Neural cell (in vitro differentiated cells): ENCODE data around the gene UBE3B. TPM values are rescaled to one million over a fixed set of nuclear protein-coding genes. Genes with fewer than 3 reads are reported as not detected.
A peak's percentile ranks its signal among the peaks of the same experiment; 100 is the strongest.

ENCODE experiments used
- H2AFZ ChIP-seq: fragments of 200-600, 300-800 bp; sonication (generic), shearing (Covaris generic); 2 replicates; pipeline ENCODE4 v1.6.0; 2014; ENCODE audit warnings: low read depth, mild to moderate bottlenecking, antibody characterized with exemption, low read length, moderate library complexity
- H3F3A ChIP-seq: fragments of 200-600 bp; shearing (Covaris generic); 2 replicates; pipeline ENCODE4 v1.6.1; 2016; ENCODE audit warnings: mild to moderate bottlenecking, moderate library complexity, mixed read lengths, antibody characterized with exemption, low read length; ENCODE audit not compliant: insufficient read depth, poor library complexity, severe bottlenecking
- H3K27ac ChIP-seq: fragments of 200-600, 300-800 bp; sonication (generic), shearing (Covaris generic); 2 replicates; pipeline ENCODE4 v1.5.1; 2014; ENCODE audit warnings: mild to moderate bottlenecking, low read length, moderate library complexity
- H3K27me3 ChIP-seq: fragments of 300-800, 200-600 bp; sonication (generic), shearing (Covaris generic); 2 replicates; pipeline ENCODE4 v1.6.0; 2014; ENCODE audit warnings: mild to moderate bottlenecking, low read depth, low read length, moderate library complexity; ENCODE audit not compliant: insufficient read depth
- H3K36me3 ChIP-seq: fragments of 300-800, 200-600 bp; sonication (generic), shearing (Covaris generic); 2 replicates; pipeline ENCODE4 v1.5.1; 2014; ENCODE audit warnings: mild to moderate bottlenecking, antibody characterized with exemption, low read length, moderate library complexity; ENCODE audit not compliant: insufficient read depth
- H3K4me2 ChIP-seq: fragments of 300-800, 200-600 bp; sonication (generic), shearing (Covaris generic); 2 replicates; pipeline ENCODE4 v1.6.0; 2014; ENCODE audit warnings: mild to moderate bottlenecking, low read length
- H3K4me3 ChIP-seq: fragments of 300-800, 200-600 bp; sonication (generic), shearing (Covaris generic); 2 replicates; pipeline ENCODE4 v1.5.1; 2014; ENCODE audit warnings: mild to moderate bottlenecking, low read length, moderate library complexity
- H3K79me2 ChIP-seq: fragments of 200-600 bp; shearing (Covaris generic); replicated peaks from 2 replicates; pipeline ENCODE4 v1.6.0; 2014; ENCODE audit warnings: mild to moderate bottlenecking, low read length, moderate library complexity; ENCODE audit not compliant: insufficient read depth
- H3K9ac ChIP-seq: fragments of 300-800, 200-600 bp; sonication (generic), shearing (Covaris generic); 2 replicates; pipeline ENCODE4 v1.6.1; 2016; ENCODE audit warnings: mild to moderate bottlenecking, low read length, mixed read lengths
- H3K9me2 ChIP-seq: fragments of 200-600 bp; shearing (Covaris generic); 2 replicates; pipeline ENCODE4 v1.6.1; 2016; ENCODE audit warnings: mild to moderate bottlenecking, low read length, mixed read lengths; ENCODE audit not compliant: insufficient read depth
- H3K9me3 ChIP-seq: fragments of 200-600, 300-800 bp; sonication (generic), shearing (Covaris generic); 2 replicates; pipeline ENCODE4 v1.6.1; 2016; ENCODE audit warnings: mild to moderate bottlenecking, mixed run types, low read length, moderate library complexity, mixed read lengths
- H4K20me1 ChIP-seq: fragments of 200-600 bp; shearing (Covaris generic); 2 replicates; pipeline ENCODE4 v1.6.1; 2016; ENCODE audit warnings: mild to moderate bottlenecking, mixed run types; ENCODE audit not compliant: insufficient read depth
- EP300 ChIP-seq: fragments of 450-650 bp; conservative IDR thresholded peaks from 2 replicates; pipeline ENCODE4 v1.6.1; 2014; ENCODE audit warnings: antibody characterized with exemption, mild to moderate bottlenecking, moderate library complexity; ENCODE audit not compliant: poor library complexity, severe bottlenecking
- EZH2 ChIP-seq: fragments of 200-600, 300-800 bp; shearing (Covaris generic), sonication (generic); IDR thresholded peaks from 2 replicates; pipeline ENCODE4 v1.6.1; 2014; ENCODE audit warnings: antibody characterized with exemption, low read length, borderline replicate concordance, mild to moderate bottlenecking; ENCODE audit not compliant: insufficient read depth, poor library complexity, severe bottlenecking
- MXI1 ChIP-seq: fragments of 450-650 bp; conservative IDR thresholded peaks from 2 replicates; pipeline ENCODE4 v1.6.1; 2014; ENCODE audit warnings: antibody characterized with exemption, mild to moderate bottlenecking; ENCODE audit not compliant: poor library complexity, severe bottlenecking
- POLR2AphosphoS5 ChIP-seq: IDR thresholded peaks from 2 replicates; pipeline ENCODE4 v1.6.1; 2012
- RAD21 ChIP-seq: fragments of 450-650 bp; conservative IDR thresholded peaks from 2 replicates; pipeline ENCODE4 v1.6.1; 2014; ENCODE audit warnings: antibody characterized with exemption, mild to moderate bottlenecking, moderate library complexity
- SMC3 ChIP-seq: fragments of 450-650 bp; conservative IDR thresholded peaks from 2 replicates; pipeline ENCODE4 v1.6.1; 2014; ENCODE audit warnings: antibody characterized with exemption, mild to moderate bottlenecking, moderate library complexity; ENCODE audit not compliant: poor library complexity
- TAF1 ChIP-seq: IDR thresholded peaks from 2 replicates; pipeline ENCODE4 v1.6.1; 2012; ENCODE audit warnings: low read depth
- polyA plus RNA-seq: library from polyadenylated mRNA; depleted of rRNA; stranded (reverse); fragments of >200 nt; gene quantifications from 2 replicates; pipeline ENCODE4 v1.2.3, GENCODE V29; 2014
- TF ChIP-seq, protein P1 (sequence below): fragments of 450-650 bp; IDR thresholded peaks from 2 replicates; pipeline ENCODE4 v1.5.1; 2014; ENCODE audit warnings: antibody characterized with exemption, mild to moderate bottlenecking, moderate library complexity; ENCODE audit not compliant: poor library complexity, severe bottlenecking
- TF ChIP-seq, protein P2 (sequence below): IDR thresholded peaks from 2 replicates; pipeline ENCODE4 v1.6.1; 2012; ENCODE audit warnings: borderline replicate concordance

Gene UBE3B
- polyA plus RNA-seq, 1 donor from 2014 or later = 21.7 TPM

DNA sequence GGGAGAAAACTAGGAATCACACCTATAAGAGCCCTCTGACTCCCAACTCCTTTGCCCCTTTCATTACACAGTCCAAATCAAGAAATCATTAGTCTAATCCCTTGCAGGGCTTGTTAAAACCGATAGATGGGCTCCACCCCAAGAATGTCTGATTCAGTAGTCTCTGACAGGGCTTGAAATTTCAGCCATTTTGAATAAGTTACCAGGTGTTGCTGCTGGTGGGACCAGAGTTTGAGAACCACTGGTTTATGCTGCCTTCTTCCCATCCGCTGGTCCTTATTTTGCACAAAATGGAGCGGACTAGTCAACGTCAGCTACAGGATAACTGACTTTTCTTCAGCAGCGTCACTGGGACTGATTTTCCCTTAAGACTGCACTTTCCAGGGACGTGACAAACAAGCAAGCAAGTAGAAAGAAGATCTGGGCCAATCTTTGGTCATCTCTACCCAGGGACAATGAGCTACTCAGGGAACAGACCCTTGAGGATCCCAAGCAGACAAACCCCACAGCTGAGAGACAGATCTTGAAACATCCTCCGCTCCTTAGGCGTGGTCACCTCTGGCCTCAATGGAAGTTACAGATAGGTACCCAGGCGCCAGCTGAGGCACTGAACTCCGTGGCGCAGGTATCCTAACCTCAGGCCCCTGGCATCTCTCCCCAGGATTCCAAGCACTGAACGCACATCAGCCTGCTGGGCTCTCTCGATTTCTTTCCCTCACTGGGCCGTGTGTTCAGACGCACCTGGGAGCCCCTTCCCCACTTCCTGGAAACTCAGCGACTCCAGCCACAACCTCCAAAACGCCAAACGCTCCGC, 1.2 kb upstream of the UBE3B start:
- Histone ChIP-seq H4K20me1 (no peaks in the 10 kb centered on the region), H3K27ac (peak overlapping the region; percentile 95), H3K4me3 (peak overlapping the region; percentile 91), H3K79me2 (peaks cover 77% of the 10 kb centered on the region), H3K9me3 (no peaks in the 10 kb centered on the region), H3F3A (no peaks in the 10 kb centered on the region), H3K36me3 (no peaks in the 10 kb centered on the region), H3K27me3 (no peaks in the 10 kb centered on the region), H3K9ac (peak overlapping the region; percentile 96), H2AFZ (peak overlapping the region; percentile 88), H3K9me2 (no peaks in the 10 kb centered on the region), H3K4me2 (peak overlapping the region; percentile 95)
- TF ChIP-seq SMC3 = no peak

DNA sequence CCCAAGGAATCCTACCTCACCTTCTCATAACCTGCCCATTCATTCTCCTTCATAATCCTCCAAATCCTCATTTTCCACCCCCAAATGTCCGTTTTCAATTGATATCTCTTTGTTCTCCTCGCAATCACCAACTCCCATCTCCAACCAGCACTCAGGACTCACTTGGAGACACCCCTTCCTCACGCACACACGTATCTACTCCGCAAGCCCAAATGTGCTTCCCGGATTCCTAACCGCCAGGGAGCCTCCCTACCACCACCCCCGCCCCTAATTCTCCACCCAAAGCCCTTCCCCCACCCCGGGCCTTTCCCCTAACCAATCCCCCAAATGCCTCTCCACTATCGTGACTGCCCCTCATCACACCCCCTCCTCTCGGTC, 638 bp upstream of the UBE3B start:
- H2AFZ ChIP-seq = peak overlapping the region; percentile 88
- no peaks in the 10 kb centered on the region for H3K27me3 ChIP-seq
- H3K79me2 ChIP-seq = peaks cover 71% of the 10 kb centered on the region
- H4K20me1 ChIP-seq = no peaks in the 10 kb centered on the region
- peak overlapping the region; percentile 95 for H3K27ac ChIP-seq
- no peaks in the 10 kb centered on the region for H3K9me2 ChIP-seq
- peak overlapping the region; percentile 96 for H3K9ac ChIP-seq
- no peaks in the 10 kb centered on the region for H3K36me3 ChIP-seq
- peak overlapping the region; percentile 91 for H3K4me3 ChIP-seq
- TF ChIP-seq EP300 (no peak), MXI1 (no peak), RAD21 (no peak), POLR2AphosphoS5 (no peak), SMC3 (no peak)
- TF ChIP-seq, protein P1, sequence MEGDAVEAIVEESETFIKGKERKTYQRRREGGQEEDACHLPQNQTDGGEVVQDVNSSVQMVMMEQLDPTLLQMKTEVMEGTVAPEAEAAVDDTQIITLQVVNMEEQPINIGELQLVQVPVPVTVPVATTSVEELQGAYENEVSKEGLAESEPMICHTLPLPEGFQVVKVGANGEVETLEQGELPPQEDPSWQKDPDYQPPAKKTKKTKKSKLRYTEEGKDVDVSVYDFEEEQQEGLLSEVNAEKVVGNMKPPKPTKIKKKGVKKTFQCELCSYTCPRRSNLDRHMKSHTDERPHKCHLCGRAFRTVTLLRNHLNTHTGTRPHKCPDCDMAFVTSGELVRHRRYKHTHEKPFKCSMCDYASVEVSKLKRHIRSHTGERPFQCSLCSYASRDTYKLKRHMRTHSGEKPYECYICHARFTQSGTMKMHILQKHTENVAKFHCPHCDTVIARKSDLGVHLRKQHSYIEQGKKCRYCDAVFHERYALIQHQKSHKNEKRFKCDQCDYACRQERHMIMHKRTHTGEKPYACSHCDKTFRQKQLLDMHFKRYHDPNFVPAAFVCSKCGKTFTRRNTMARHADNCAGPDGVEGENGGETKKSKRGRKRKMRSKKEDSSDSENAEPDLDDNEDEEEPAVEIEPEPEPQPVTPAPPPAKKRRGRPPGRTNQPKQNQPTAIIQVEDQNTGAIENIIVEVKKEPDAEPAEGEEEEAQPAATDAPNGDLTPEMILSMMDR = no peak
- H3K9me3 ChIP-seq = no peaks in the 10 kb centered on the region
- H3K4me2 ChIP-seq = peak overlapping the region; percentile 95
- H3F3A ChIP-seq = no peaks in the 10 kb centered on the region

DNA sequence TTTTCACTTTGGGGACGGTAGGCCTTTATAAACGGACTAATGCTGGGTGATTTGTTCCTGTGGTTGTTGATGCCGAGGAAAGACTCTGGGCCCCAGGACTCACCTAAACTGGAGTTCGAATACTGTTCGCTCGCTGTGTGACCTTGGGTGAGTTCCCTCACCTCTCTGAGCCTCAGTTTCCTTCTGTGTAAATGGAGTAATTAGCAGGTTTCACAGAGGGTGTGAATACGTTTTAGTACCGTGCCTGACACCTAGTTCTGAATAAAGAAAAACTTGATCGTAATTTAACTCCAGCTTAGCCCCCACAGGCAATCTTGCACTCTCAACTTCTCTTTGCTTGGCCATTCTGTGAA, 505 bp downstream of the UBE3B start:
- Histone ChIP-seq H3K9me3 (no peaks in the 10 kb centered on the region), H3F3A (no peaks in the 10 kb centered on the region), H3K27ac (peak overlapping the region; percentile 95), H3K36me3 (no peaks in the 10 kb centered on the region), H4K20me1 (no peaks in the 10 kb centered on the region), H3K9ac (peak overlapping the region; percentile 96), H3K4me2 (peak overlapping the region; percentile 54), H2AFZ (peak overlapping the region; percentile 88), H3K27me3 (no peaks in the 10 kb centered on the region), H3K4me3 (peak overlapping the region; percentile 91), H3K9me2 (no peaks in the 10 kb centered on the region), H3K79me2 (peaks cover 66% of the 10 kb centered on the region)
- TF ChIP-seq SMC3 = no peak
- TF ChIP-seq MXI1 = no peak
- no peak for TF ChIP-seq POLR2AphosphoS5
- no peak for TF ChIP-seq EP300
- TF ChIP-seq, protein P2, sequence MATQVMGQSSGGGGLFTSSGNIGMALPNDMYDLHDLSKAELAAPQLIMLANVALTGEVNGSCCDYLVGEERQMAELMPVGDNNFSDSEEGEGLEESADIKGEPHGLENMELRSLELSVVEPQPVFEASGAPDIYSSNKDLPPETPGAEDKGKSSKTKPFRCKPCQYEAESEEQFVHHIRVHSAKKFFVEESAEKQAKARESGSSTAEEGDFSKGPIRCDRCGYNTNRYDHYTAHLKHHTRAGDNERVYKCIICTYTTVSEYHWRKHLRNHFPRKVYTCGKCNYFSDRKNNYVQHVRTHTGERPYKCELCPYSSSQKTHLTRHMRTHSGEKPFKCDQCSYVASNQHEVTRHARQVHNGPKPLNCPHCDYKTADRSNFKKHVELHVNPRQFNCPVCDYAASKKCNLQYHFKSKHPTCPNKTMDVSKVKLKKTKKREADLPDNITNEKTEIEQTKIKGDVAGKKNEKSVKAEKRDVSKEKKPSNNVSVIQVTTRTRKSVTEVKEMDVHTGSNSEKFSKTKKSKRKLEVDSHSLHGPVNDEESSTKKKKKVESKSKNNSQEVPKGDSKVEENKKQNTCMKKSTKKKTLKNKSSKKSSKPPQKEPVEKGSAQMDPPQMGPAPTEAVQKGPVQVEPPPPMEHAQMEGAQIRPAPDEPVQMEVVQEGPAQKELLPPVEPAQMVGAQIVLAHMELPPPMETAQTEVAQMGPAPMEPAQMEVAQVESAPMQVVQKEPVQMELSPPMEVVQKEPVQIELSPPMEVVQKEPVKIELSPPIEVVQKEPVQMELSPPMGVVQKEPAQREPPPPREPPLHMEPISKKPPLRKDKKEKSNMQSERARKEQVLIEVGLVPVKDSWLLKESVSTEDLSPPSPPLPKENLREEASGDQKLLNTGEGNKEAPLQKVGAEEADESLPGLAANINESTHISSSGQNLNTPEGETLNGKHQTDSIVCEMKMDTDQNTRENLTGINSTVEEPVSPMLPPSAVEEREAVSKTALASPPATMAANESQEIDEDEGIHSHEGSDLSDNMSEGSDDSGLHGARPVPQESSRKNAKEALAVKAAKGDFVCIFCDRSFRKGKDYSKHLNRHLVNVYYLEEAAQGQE = no peak
- no peak for TF ChIP-seq EZH2
- no peak for TF ChIP-seq RAD21
- TF ChIP-seq, protein P1 = no peak
- TF ChIP-seq TAF1 = no peak
